A549 (cell line): Measurements from ENCODE around the gene NPHP1.

Experiments
- BHLHE40 ChIP-seq: IDR thresholded peaks from 2 replicates; pipeline ENCODE4 v1.6.1; 2012; ENCODE audit warnings: low read depth, low read length, inconsistent platforms
- JUN ChIP-seq, 2 experiments: fragments of >200 bp; sonication (Bioruptor Twin); formaldehyde crosslinking; IDR thresholded peaks; 2 replicates in 1 of 2; 3 replicates in 1 of 2; pipeline ENCODE4 v1.6.1; 2016 to 2017
- POLR2A ChIP-seq: IDR thresholded peaks from 2 replicates; pipeline ENCODE4 v1.6.1; 2012; ENCODE audit warnings: mild to moderate bottlenecking, low read length
- RCOR1 ChIP-seq: fragments of 150-350 bp; IDR thresholded peaks from 2 replicates; pipeline ENCODE4 v1.6.1; 2014; ENCODE audit warnings: antibody characterized with exemption, low read length, low read depth
- SMC3 ChIP-seq: fragments of >200 bp; sonication (Bioruptor Twin); formaldehyde crosslinking; IDR thresholded peaks from 3 replicates; pipeline ENCODE4 v1.6.1; 2018; ENCODE audit warnings: inconsistent platforms
- TF ChIP-seq, protein P1 (sequence below): fragments of >200 bp; sonication (Bioruptor Twin); formaldehyde crosslinking; IDR thresholded peaks from 3 replicates; pipeline ENCODE4 v1.5.1; 2016
- TF ChIP-seq, protein P2 (sequence below): fragments of 450-650 bp; IDR thresholded peaks from 2 replicates; pipeline ENCODE4 v1.6.1; 2014; ENCODE audit warnings: antibody characterized with exemption
- TF ChIP-seq, protein P3 (sequence below): fragments of 200-600 bp; sonication (generic); IDR thresholded peaks from 2 replicates; pipeline ENCODE4 v1.6.1; 2016; ENCODE audit warnings: antibody characterized with exemption, mild to moderate bottlenecking, moderate library complexity

DNA sequence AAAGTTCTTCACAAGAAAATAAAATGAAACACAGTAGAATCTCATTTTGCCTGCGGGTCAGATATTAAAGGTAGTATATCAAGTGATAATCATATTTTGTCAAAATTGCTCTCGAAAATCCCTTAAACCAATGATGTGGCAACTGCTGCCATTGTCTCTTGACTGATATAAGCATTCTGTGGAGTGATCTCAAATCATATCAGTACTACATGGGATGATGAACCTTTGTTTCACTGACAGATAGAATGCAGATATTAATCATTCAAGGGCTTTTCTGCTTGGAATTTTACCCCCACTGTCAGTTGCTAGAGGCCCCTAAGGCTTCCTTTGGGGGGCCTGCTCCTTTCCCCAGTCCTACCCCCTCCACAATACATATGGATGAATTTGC lies 57.9 kb downstream of the NPHP1 start:
- TF ChIP-seq POLR2A (no peak), RCOR1 (no peak), BHLHE40 (no peak), JUN (IDR thresholded peaks at IDR 0.05) (no peak), SMC3 (no peak)
- TF ChIP-seq, protein P1, sequence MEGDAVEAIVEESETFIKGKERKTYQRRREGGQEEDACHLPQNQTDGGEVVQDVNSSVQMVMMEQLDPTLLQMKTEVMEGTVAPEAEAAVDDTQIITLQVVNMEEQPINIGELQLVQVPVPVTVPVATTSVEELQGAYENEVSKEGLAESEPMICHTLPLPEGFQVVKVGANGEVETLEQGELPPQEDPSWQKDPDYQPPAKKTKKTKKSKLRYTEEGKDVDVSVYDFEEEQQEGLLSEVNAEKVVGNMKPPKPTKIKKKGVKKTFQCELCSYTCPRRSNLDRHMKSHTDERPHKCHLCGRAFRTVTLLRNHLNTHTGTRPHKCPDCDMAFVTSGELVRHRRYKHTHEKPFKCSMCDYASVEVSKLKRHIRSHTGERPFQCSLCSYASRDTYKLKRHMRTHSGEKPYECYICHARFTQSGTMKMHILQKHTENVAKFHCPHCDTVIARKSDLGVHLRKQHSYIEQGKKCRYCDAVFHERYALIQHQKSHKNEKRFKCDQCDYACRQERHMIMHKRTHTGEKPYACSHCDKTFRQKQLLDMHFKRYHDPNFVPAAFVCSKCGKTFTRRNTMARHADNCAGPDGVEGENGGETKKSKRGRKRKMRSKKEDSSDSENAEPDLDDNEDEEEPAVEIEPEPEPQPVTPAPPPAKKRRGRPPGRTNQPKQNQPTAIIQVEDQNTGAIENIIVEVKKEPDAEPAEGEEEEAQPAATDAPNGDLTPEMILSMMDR: no peak
- TF ChIP-seq, protein P2, sequence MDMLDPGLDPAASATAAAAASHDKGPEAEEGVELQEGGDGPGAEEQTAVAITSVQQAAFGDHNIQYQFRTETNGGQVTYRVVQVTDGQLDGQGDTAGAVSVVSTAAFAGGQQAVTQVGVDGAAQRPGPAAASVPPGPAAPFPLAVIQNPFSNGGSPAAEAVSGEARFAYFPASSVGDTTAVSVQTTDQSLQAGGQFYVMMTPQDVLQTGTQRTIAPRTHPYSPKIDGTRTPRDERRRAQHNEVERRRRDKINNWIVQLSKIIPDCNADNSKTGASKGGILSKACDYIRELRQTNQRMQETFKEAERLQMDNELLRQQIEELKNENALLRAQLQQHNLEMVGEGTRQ: no peak
- TF ChIP-seq, protein P3, sequence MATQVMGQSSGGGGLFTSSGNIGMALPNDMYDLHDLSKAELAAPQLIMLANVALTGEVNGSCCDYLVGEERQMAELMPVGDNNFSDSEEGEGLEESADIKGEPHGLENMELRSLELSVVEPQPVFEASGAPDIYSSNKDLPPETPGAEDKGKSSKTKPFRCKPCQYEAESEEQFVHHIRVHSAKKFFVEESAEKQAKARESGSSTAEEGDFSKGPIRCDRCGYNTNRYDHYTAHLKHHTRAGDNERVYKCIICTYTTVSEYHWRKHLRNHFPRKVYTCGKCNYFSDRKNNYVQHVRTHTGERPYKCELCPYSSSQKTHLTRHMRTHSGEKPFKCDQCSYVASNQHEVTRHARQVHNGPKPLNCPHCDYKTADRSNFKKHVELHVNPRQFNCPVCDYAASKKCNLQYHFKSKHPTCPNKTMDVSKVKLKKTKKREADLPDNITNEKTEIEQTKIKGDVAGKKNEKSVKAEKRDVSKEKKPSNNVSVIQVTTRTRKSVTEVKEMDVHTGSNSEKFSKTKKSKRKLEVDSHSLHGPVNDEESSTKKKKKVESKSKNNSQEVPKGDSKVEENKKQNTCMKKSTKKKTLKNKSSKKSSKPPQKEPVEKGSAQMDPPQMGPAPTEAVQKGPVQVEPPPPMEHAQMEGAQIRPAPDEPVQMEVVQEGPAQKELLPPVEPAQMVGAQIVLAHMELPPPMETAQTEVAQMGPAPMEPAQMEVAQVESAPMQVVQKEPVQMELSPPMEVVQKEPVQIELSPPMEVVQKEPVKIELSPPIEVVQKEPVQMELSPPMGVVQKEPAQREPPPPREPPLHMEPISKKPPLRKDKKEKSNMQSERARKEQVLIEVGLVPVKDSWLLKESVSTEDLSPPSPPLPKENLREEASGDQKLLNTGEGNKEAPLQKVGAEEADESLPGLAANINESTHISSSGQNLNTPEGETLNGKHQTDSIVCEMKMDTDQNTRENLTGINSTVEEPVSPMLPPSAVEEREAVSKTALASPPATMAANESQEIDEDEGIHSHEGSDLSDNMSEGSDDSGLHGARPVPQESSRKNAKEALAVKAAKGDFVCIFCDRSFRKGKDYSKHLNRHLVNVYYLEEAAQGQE: no peak
